Common myeloid progenitor, CD34-positive (primary cell): ENCODE data around the gene PRKAR1B.

ENCODE experiments used
- CTCF ChIA-PET: fragments of 350-600 bp; sonication (Branson Sonifier 250); formaldehyde crosslinking; loops from one replicate; lab custom pipeline; 2021; ENCODE audit warnings: antibody characterized with exemption; lab: Charles Lee
- POLR2A ChIA-PET: fragments of 350-600 bp; sonication (Branson Sonifier 250); formaldehyde crosslinking; loops from one replicate; lab custom pipeline; 2021; ENCODE audit warnings: antibody characterized with exemption; lab: Charles Lee
- DNase-seq, 3 donors: peaks; one replicate each; pipeline versions ENCODE4 v3.0.0 to v3.0.0-alpha.2; 2013
- H3K27ac ChIP-seq, 2 experiments: 1 replicate in 1 of 2; 2 replicates in 1 of 2; pipeline ENCODE4 v1.7.0; 2013; ENCODE audit warnings: inconsistent platforms in 2 of 2, low read length in 2 of 2, mild to moderate bottlenecking in 2 of 2, low read depth in 1 of 2, moderate library complexity in 1 of 2; ENCODE audit not compliant: severe bottlenecking in 2 of 2, insufficient read depth in 1 of 2, poor library complexity in 1 of 2
- H3K27me3 ChIP-seq, 5 experiments: replicated peaks in 2 of 5; 1 replicate in 3 of 5; 2 replicates in 2 of 5; pipeline versions ENCODE4 v1.6.1 to v1.7.0; 2013; ENCODE audit warnings: low read length in 4 of 5, mild to moderate bottlenecking in 2 of 5, moderate library complexity in 2 of 5, inconsistent platforms in 1 of 5; ENCODE audit not compliant: insufficient read depth in 5 of 5, control insufficient read depth in 4 of 5
- H3K36me3 ChIP-seq, 4 experiments: 1 replicate in 2 of 4; 2 replicates in 2 of 4; pipeline versions ENCODE4 v1.6.1 to v1.7.0; 2013; ENCODE audit warnings: low read length in 3 of 4, control low read depth in 1 of 4, mild to moderate bottlenecking in 1 of 4; ENCODE audit not compliant: control insufficient read depth in 4 of 4, insufficient read depth in 4 of 4
- H3K4me1 ChIP-seq, 4 experiments: 1 replicate in 3 of 4; 2 replicates in 1 of 4; pipeline versions ENCODE4 v1.6.1 to v1.7.1; 2013; ENCODE audit warnings: low read length in 3 of 4, mild to moderate bottlenecking in 3 of 4, control low read depth in 1 of 4, inconsistent platforms in 1 of 4, moderate library complexity in 1 of 4; ENCODE audit not compliant: control insufficient read depth in 4 of 4, insufficient read depth in 4 of 4; ENCODE audit errors: control extremely low read depth in 1 of 4
- H3K4me3 ChIP-seq, 7 experiments: 1 replicate in 4 of 7; 2 replicates in 3 of 7; pipeline versions ENCODE4 v1.5.1 to v1.7.0; 2013; ENCODE audit warnings: mild to moderate bottlenecking in 7 of 7, low read length in 6 of 7, moderate library complexity in 6 of 7, inconsistent platforms in 2 of 7, low read depth in 2 of 7, control low read depth in 1 of 7; ENCODE audit not compliant: insufficient read depth in 4 of 7, control insufficient read depth in 1 of 7; ENCODE audit errors: extremely low read depth in 1 of 7
- H3K9me3 ChIP-seq, 5 experiments: 1 replicate in 4 of 5; 2 replicates in 1 of 5; pipeline versions ENCODE4 v1.6.1 to v1.7.1; 2013; ENCODE audit warnings: low read length in 4 of 5, mild to moderate bottlenecking in 2 of 5, inconsistent platforms in 1 of 5, low read depth in 1 of 5, moderate library complexity in 1 of 5; ENCODE audit not compliant: control insufficient read depth in 4 of 5, insufficient read depth in 2 of 5; ENCODE audit errors: control extremely low read depth in 1 of 5
- WGBS: methylation state at CpG from one replicate; pipeline ENCODE4 v1.1.5; 2013; ENCODE audit not compliant: insufficient coverage; 5-methylcytosine and 5-hydroxymethylcytosine counted together

PRKAR1B gene

GRCh38 chr7:512146-512510, 215.0 kb downstream of the PRKAR1B start:
- DNase-seq, result no peak
- no peaks in the 10 kb centered on the region for H3K9me3 ChIP-seq
- peaks cover 0 to 9% (median 2%) of the 10 kb centered on the region in 4 experiments for H3K4me1 ChIP-seq
- peaks cover 0 to 40% (median 15%) of the 10 kb centered on the region in 5 experiments for H3K27me3 ChIP-seq
- no peak overlapping the region for H3K4me3 ChIP-seq
- WGBS, result 91% methylated on average over 11 of the region's 19 CpGs
- POLR2A ChIA-PET, result no interaction called here
- CTCF ChIA-PET, result no interaction called here
- H3K27ac ChIP-seq, result no peak overlapping the region
- H3K36me3 ChIP-seq, result no peaks in the 10 kb centered on the region

DNA sequence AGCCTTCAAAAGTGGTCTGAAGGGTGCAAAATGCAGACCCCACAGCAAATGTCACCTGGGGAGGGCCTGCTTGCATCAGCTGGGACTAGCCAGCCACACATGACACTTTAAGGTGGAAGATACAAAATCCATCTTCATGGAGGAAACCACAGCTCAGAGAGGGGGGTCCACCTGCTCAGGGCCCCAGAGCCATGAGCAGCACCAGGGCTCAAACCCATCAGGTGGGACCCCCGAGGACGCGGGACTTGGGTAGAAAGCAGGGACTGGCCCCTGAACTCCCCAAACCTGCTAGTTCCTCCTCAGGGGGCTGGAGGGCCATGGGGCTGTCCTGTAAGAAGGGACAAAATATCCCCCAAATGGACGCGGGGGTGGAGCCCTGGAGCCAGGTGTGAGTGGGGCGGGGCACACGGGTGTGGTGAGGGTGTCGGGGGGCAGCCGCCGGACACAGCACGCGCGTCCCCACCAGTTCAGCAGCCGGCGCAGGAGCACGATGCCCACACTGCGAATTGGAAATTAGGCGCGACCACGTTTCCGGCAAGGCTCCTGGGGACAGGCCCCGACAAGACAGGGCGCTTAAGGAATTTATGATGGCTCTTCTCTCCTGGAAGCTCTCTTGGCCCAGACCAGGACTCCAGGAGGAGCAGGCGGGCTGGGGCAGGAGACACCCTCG, 215.5 kb downstream of the PRKAR1B start:
- no peak for DNase-seq
- H3K9me3 ChIP-seq, result no peaks in the 10 kb centered on the region
- H3K4me3 ChIP-seq, result no peak overlapping the region
- no peaks in the 10 kb centered on the region for H3K36me3 ChIP-seq
- ChIA-PET POLR2A (no interaction called here), CTCF (no interaction called here)
- 91% methylated on average over 15 of the region's 25 CpGs for WGBS
- no peak overlapping the region for H3K27ac ChIP-seq
- H3K27me3 ChIP-seq, result peaks cover 0 to 35% (median 15%) of the 10 kb centered on the region in 5 experiments
- H3K4me1 ChIP-seq, result peaks cover 0 to 4% (median 0%) of the 10 kb centered on the region in 4 experiments

DNA sequence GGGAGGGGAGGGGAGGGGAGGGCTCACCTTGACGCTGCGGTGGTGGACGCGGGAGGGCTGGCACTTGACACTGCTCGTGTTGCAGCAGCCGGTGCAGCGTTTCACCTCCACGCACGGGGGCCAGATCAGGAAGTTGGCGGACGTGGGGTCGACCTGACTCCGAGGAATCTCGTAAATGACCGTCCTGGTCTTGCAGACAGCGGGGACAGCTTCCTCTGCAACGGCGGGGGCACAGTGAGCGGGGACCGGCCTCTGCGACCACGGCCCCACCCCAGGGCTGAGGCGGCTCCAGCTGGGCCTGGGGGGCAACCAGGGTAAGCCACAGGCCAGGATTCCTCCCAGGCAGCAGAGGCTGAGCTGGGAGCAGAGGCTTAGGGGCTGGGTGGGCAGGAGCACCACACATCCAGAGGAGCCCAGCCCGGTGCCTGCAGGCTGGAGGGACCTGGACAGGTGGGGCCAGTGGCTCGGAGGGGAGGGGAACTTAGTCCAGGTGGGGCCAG, 216.2 kb downstream of the PRKAR1B start:
- 95% methylated on average over 23 of the region's 25 CpGs for WGBS
- no peak for DNase-seq
- no peak overlapping the region for H3K4me3 ChIP-seq
- ChIA-PET CTCF (no interaction called here), POLR2A (no interaction called here)
- peaks cover 0 to 27% (median 10%) of the 10 kb centered on the region in 5 experiments for H3K27me3 ChIP-seq
- H3K27ac ChIP-seq, result no peak overlapping the region
- no peaks in the 10 kb centered on the region for H3K4me1 ChIP-seq
- no peaks in the 10 kb centered on the region for H3K36me3 ChIP-seq
- no peaks in the 10 kb centered on the region for H3K9me3 ChIP-seq

DNA sequence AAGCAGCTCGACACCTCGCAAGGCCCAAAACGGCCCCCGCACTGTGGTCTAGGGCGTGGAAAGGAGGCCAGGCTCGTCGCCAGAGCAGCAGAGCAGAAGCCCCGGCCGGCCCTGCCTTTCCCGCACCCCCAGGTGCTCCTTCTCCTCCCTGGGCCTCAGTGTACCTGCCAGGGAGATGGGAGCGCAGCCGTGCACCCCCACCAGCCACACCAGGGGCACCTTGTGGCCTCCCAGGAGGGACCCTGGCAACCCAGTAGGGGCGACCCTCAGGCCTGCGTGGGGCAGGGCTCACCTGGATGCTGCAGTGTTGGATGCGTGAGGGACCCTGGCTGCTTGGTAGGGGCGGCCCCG, 217.0 kb downstream of the PRKAR1B start:
- POLR2A ChIA-PET, result no interaction called here
- CTCF ChIA-PET, result interaction anchor here (1.0 kb wide), 1 partner anchor 70 kb away, joined by 4 read pairs; no protein-coding TSS in a partner anchor
- 96% methylated on average over 10 of the region's 17 CpGs for WGBS
- Histone ChIP-seq H3K27ac (no peak overlapping the region), H3K36me3 (no peaks in the 10 kb centered on the region), H3K27me3 (peaks cover 0 to 20% (median 5%) of the 10 kb centered on the region in 5 experiments), H3K9me3 (no peaks in the 10 kb centered on the region), H3K4me3 (no peak overlapping the region), H3K4me1 (no peaks in the 10 kb centered on the region)
- no peak for DNase-seq

- ChIA-PET CTCF (interaction anchor here (1.0 kb wide), 1 partner anchor 69 kb away, joined by 4 read pairs; no protein-coding TSS in a partner anchor), POLR2A (no interaction called here)
- WGBS, result 95% methylated on average over 17 of the region's 20 CpGs
- H3K4me3 ChIP-seq, result no peak overlapping the region
- no peak for DNase-seq
- no peak overlapping the region for H3K27ac ChIP-seq
- H3K9me3 ChIP-seq, result no peaks in the 10 kb centered on the region
- H3K36me3 ChIP-seq, result no peaks in the 10 kb centered on the region
- peaks cover 0 to 15% (median 4%) of the 10 kb centered on the region in 5 experiments for H3K27me3 ChIP-seq
- no peaks in the 10 kb centered on the region for H3K4me1 ChIP-seq
Measured at GRCh38 chr7:509426-510130, 217.5 kb downstream of the PRKAR1B start.

DNA sequence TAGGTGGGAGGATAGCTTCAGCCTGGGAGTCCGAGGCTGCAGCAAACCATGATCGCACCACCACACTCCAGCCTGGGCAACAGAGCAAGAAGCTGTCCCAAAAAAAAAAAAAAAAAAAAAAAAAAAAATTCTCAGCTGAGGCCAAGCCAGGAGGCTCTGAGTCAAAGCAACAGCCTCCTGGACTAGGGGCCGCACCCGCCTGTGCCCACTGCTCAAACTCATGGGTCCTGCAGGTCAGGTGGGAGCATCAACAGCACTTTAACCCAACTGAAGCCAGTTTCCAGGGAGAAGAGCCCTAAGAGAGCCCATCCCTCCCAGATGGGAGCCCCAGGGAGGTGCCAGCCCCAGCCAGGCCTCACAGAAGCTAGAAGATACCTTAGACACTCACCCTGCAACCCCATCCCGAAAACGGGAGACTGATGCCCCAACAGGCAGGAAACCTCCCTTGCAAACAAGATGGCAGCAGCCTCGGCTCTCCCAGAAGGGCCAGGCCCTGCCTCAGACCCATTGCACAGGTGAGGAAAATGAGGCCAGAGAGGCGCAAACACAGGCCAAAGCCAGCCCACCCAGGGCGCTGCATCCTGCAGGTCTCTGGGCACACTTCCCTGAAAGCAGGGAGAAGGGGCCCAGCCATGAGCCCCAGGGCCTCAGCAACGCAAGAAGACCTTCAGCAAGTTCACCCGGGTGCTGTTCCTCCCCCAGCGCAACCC, 218.5 kb downstream of the PRKAR1B start:
- H3K4me3 ChIP-seq, result no peak overlapping the region
- DNase-seq, result no peak
- CTCF ChIA-PET, result no interaction called here
- no peak overlapping the region for H3K27ac ChIP-seq
- peaks cover 0 to 8% (median 0%) of the 10 kb centered on the region in 5 experiments for H3K27me3 ChIP-seq
- POLR2A ChIA-PET, result no interaction called here
- H3K9me3 ChIP-seq, result no peaks in the 10 kb centered on the region
- 96% methylated on average over 10 of the region's 12 CpGs for WGBS
- no peaks in the 10 kb centered on the region for H3K4me1 ChIP-seq
- H3K36me3 ChIP-seq, result no peaks in the 10 kb centered on the region
